Fibroblast of the aortic adventitia (primary cell): ENCODE measurements around the gene CRTC3. TPM values are rescaled to one million over a fixed set of nuclear protein-coding genes. Genes with fewer than 3 reads are reported as not detected.
"Not testable (repeated sequence)": the region's sequence is repeated elsewhere in the genome, so short reads cannot be mapped to it uniquely, and the experiment has no call there.

ENCODE experiments used
- DNase-seq: peaks from one replicate; pipeline ENCODE4 v3.0.0-alpha.2; 2010; ENCODE audit warnings: low read depth
- H3K4me3 ChIP-seq: 2 replicates; pipeline ENCODE4 v1.5.1; 2011; ENCODE audit warnings: low read depth, mild to moderate bottlenecking, control low read depth, low read length, moderate library complexity
- total RNA-seq: library from RNA; depleted of rRNA; stranded (reverse); fragments of >200 nt; gene quantifications from 2 replicates; pipeline ENCODE4 v1.2.3, GENCODE V29; 2012; ENCODE audit warnings: low replicate concordance
- TF ChIP-seq, protein P1 (sequence below): IDR thresholded peaks from 2 replicates; pipeline ENCODE4 v1.5.1; 2011; ENCODE audit warnings: mild to moderate bottlenecking, low read length, control low read depth, inconsistent platforms; ENCODE audit not compliant: insufficient read depth

Gene CRTC3
- total RNA-seq, 1 donor: 15.7 TPM

DNA sequence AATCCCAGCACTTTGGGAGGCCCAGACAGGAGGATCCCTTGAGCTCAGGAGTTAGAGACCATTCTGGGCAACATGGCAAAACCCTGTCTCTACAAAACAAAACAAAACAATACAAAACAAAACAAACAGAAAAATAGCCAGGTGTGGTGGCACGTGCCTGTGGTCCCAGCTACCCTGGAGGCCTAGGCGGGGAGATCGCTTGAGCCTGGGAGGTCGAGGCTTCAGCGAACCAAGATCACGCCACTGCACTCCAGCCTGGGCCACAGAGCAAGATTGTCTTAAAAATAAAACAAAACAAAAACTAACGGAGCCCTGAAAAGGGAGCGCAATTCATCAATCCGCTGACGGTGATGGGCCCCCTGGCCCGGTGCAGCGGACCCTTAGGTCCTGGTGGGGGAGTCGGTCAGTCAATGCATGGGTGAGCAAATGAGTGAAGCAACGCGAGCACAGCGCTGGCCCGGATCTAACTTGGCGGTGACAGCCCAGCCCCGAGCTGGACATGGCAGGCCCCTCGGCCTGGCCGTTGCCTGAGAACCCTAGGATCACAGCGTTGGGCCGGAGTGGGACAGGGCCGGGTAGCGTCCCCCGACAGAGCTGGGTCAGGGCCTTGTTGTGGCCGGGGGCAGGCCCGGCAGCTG is 135.0 kb downstream of the CRTC3 start:
- DNase-seq: peak; percentile 52
- peak overlapping the region; percentile 72 for H3K4me3 ChIP-seq
- TF ChIP-seq, protein P1, sequence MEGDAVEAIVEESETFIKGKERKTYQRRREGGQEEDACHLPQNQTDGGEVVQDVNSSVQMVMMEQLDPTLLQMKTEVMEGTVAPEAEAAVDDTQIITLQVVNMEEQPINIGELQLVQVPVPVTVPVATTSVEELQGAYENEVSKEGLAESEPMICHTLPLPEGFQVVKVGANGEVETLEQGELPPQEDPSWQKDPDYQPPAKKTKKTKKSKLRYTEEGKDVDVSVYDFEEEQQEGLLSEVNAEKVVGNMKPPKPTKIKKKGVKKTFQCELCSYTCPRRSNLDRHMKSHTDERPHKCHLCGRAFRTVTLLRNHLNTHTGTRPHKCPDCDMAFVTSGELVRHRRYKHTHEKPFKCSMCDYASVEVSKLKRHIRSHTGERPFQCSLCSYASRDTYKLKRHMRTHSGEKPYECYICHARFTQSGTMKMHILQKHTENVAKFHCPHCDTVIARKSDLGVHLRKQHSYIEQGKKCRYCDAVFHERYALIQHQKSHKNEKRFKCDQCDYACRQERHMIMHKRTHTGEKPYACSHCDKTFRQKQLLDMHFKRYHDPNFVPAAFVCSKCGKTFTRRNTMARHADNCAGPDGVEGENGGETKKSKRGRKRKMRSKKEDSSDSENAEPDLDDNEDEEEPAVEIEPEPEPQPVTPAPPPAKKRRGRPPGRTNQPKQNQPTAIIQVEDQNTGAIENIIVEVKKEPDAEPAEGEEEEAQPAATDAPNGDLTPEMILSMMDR: no peak

DNA sequence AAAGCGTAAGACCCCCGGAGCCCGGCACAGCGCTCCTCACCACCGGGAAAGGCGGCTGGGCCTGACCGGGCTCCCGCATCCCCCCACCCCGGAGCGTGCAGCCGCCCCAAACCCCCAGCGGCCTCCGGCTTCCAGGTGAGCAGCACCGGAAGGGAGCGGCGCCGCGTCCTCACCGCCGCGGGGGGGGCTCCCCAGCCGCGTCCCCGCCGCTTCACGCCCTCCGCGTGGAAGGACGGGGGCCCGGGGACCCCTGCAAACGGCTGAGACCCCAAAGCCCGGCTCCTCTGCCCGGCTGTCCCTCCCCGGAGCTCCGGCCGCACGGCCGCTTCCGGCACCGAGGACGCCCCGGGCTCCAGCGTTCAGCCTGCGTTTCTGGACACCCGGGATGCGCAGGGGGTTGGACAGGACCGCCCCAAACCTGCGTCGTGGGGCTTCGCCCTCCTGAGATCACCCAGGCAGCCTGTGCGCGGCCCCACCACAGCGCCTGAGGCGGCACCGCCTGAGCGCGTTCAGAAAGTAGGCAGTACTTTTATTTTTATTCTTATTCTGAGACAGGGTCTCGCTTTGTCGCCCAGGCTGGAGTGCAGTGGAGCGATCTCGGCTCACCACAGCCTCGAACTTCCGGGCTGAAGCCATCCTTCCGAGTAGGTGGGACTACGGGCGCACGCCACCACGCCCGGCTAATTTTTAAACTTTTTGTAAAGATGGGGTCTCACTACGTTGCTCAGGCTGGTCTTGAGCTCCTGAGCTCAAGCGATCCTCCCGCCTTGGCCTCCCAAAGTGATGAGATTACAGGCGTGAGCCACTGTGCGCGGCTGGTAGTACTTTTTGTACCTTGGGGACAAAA is 135.8 kb downstream of the CRTC3 start:
- TF ChIP-seq, protein P1: no peak
- H3K4me3 ChIP-seq: peak overlapping the region; percentile 72
- DNase-seq: peak; percentile 58

DNA sequence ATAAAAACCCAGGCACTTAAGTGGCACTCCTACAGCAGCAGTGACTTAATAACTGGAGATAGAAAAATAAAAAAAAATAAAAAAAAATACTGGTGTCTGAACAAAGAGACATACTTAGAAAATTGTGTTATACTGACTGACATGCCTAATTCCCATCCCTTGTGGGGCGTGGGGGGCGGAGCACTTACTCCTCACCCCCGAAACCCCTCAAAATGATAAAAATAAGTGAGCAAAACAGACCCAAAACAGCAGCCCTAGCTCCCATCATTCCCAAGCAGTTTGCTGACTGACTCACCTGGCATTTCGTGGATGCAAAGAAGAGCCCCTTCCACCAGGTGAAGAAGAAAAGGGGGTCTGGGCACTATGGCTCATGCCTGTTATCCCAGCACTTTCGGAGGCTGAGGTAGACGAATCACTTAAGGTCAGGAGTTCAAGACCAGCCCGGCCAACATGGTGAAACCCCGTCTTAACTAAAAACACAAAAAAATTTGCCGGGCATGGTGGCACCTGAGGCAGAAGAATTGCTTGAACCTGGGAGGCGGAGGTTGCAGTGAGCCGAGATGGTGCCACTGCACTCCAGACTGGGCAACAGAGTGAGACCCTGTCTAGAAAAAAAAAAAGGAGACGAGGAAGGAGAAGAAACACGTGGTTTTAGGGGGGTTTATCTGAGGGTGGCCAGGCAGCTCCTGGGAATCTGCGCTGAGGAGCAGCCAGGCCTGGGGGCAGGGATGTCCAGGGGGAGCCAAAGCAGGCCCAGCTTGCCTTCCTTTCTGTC is 136.6 kb downstream of the CRTC3 start:
- DNase-seq: no peak
- peak overlapping the region; percentile 72 for H3K4me3 ChIP-seq
- TF ChIP-seq, protein P1: no peak

DNA sequence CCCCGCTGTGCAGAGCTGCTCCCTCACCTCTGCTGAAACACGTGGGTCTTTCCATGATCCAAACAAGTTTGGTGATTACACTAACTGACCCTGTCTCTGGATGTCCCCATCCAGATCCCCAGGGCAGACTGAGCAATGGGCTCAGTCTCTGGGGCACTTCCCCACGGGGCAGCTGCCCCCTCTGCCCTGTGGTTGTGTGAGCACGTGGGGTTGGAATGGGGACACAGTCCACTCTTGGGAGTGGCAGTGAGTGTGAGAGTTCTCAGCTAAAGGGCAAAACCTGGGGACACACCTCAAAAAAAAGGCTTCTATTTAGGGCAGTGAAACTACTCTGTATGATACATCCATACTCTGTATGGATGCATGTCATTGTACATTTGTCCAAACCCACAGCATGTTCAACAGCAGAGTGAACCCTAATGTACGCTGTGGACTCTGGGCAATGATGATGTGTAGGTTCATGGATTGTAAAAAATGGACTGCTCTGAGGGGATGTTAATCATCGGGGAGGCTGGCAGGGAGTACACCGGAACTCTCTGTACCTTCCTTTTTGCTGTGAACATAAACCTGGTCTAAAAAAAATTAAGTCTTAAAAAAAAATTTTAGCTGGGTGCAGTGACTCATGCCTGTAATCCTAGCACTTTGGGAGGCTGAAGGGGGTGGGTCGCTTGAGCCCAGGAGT is 137.5 kb downstream of the CRTC3 start:
- TF ChIP-seq, protein P1: no peak
- no peak overlapping the region for H3K4me3 ChIP-seq
- no peak for DNase-seq

DNA sequence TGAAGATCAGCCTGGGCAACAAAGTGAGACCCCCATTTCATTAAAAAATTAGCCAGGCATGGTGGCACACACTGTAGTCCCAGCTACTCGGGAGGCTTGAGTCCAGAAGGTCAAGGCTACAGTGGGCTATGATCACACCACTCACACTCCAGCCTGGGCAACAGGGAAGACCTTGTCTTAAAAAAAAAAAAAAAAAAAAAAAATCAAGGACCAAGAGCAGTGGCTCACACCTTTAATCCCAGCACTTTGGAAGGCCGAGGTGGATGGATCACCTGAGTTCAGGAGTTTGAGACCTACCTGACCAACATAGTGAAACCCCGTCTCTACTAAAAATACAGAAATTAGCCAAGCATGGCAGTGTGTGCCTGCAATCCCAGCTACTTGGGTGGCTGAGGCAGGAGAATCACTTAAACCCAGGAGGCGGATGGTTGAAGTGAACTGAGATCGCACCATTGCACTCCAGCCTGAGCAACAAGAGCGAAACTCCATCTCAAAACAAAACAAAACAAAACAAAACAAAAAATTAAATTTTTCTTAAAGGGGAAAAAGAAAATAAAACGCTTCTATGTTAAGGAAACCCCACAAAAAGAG is 138.1 kb downstream of the CRTC3 start:
- H3K4me3 ChIP-seq, DNase-seq: not testable (repeated sequence)

DNA sequence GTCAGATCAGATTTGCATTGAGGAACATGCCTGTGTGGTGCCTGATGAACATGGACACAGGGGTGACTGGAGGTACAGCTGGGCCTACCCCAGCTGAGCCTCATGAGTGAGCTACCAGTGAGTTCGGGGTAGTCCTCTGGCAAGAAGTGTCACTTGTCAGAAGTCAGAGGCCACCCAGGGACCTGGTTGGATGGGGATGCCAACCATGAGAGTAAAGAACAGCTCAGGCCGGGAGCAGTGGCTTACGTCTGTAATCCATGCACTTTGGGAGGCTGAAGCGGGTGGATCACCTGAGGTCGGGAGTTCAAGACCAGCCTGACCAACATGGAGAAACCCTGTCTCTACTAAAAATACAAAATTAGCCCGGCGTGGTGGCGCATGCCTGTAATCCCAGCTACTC is 140.9 kb downstream of the CRTC3 start:
- H3K4me3 ChIP-seq, DNase-seq: not testable (repeated sequence)

DNA sequence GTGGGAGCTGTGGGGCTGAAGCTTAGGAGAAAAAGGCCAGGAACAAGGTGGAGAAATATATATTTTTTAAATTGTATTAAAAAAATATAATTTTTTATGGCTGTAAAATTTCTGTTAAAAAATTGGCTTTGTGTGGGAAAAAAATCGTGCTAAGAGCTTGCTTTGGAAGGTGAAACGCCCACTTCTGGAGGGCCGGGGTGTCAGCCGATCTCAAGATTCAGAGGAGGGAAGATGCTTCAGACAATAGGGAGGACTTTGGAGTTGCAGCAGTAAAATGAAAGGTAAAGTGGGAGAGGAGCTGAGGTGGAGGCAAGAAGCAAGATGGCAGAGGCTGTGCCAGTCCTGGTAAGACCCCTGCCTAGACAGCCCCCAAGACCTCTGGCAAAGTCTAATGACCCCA is 141.5 kb downstream of the CRTC3 start:
- no peak overlapping the region for H3K4me3 ChIP-seq
- no peak for DNase-seq
- TF ChIP-seq, protein P1: no peak

DNA sequence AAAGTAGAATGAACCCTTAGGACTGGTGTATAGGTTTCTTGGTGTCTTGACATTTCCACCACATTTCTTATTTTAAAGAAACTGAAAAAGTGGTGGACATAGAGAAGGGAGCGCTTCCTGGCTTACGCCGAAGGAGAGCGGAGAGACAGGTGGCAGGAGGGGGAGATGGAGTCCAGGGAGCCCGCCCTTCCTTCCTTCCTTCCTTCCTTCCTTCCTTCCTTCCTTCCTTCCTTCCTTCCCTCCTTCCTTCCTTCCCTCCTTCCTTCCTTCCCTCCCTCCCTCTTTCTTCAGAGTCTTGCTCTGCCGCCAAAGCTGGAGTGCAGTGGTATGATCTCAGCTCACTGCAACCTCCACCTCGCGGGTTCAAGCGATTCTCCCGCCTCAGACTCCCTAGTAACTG is 143.6 kb downstream of the CRTC3 start:
- DNase-seq, H3K4me3 ChIP-seq: not testable (repeated sequence)
